Esophagus (tissue), 2 donors: Measurements from ENCODE around the gene TNPO2. TPM values are rescaled to one million over a fixed set of nuclear protein-coding genes. Genes with fewer than 3 reads are reported as not detected.

Experiments
- H3K27ac ChIP-seq, 2 donors: one replicate each; pipeline ENCODE4 v1.5.1; 2013; ENCODE audit warnings: low read depth in 2 of 2, mild to moderate bottlenecking in 2 of 2, inconsistent platforms in 1 of 2, low read length in 1 of 2, moderate library complexity in 1 of 2
- H3K27me3 ChIP-seq, 2 donors: one replicate each; pipeline ENCODE4 v1.6.1; 2013; ENCODE audit warnings: low read length in 2 of 2, control low read depth in 1 of 2, mild to moderate bottlenecking in 1 of 2; ENCODE audit not compliant: insufficient read depth in 2 of 2, control insufficient read depth in 1 of 2
- H3K36me3 ChIP-seq, 2 donors: one replicate each; pipeline ENCODE4 v1.6.1; 2013; ENCODE audit warnings: low read length in 1 of 2; ENCODE audit not compliant: control insufficient read depth in 2 of 2, insufficient read depth in 2 of 2
- H3K4me1 ChIP-seq, 2 donors: one replicate each; pipeline ENCODE4 v1.6.1; 2013; ENCODE audit warnings: low read length in 1 of 2; ENCODE audit not compliant: control insufficient read depth in 2 of 2, insufficient read depth in 2 of 2
- H3K4me3 ChIP-seq, 2 donors: one replicate each; pipeline ENCODE4 v1.5.1; 2013; ENCODE audit warnings: low read length in 2 of 2, mild to moderate bottlenecking in 2 of 2, low read depth in 1 of 2, moderate library complexity in 1 of 2
- H3K9me3 ChIP-seq, 2 donors: one replicate each; pipeline ENCODE4 v1.6.1; 2013; ENCODE audit warnings: mild to moderate bottlenecking in 2 of 2, low read depth in 1 of 2, low read length in 1 of 2, moderate library complexity in 1 of 2; ENCODE audit not compliant: control insufficient read depth in 2 of 2, insufficient read depth in 1 of 2
- WGBS, 2 donors: extraction: QIAGEN DNeasy Blood & Tissue Kit; methylation state at CpG; one replicate each; pipeline ENCODE4 v1.1.7; 2013; 5-methylcytosine and 5-hydroxymethylcytosine counted together
- polyA plus RNA-seq, 2 donors: library from polyadenylated mRNA; stranded (reverse); fragments of 200-250 nt; gene quantifications; one replicate each; pipeline ENCODE4 v1.2.3, GENCODE V29; 2013
- donor health status: healthy with polysubstance abuse.
- donor health status: Bipolar disorder and iron deficiency.

Gene TNPO2
- polyA plus RNA-seq, result 10 to 100 TPM; 29.7 to 37.2 TPM

- H3K9me3 ChIP-seq, result no peaks in the 10 kb centered on the region
- no peaks in the 10 kb centered on the region for H3K27me3 ChIP-seq
- peak within 1 kb of the TSS; percentile 71 to 98 for H3K27ac ChIP-seq
- peaks cover 0 to 6% of the 10 kb centered on the region in 2 donors for H3K4me1 ChIP-seq
- peak within 1 kb of the TSS; percentile 51 to 83 for H3K4me3 ChIP-seq
- peaks cover 0 to 11% of the 10 kb centered on the region in 2 donors for H3K36me3 ChIP-seq
- 3% methylated on average over 28 of the region's 28 CpGs for WGBS, 2 donors
These were observed at the start of gene TNPO2 for GRCh38 chr19:12723641-12724426. TSS of gene TNPO2 (minus strand) at chr19:12723932. CDS start at chr19:12720977, 2,955 bp downstream.

GRCh38 chr19:12772323-12772722, 48.6 kb upstream of the TNPO2 start:
- WGBS, 2 donors, result 77 to 82% methylated on average over 4 of the region's 4 CpGs
- Histone ChIP-seq H3K36me3 (peaks cover 5 to 30% of the 10 kb centered on the region in 2 donors), H3K27ac (no peak overlapping the region), H3K9me3 (no peaks in the 10 kb centered on the region), H3K27me3 (no peaks in the 10 kb centered on the region), H3K4me1 (peaks cover 0 to 10% of the 10 kb centered on the region in 2 donors), H3K4me3 (no peak overlapping the region)

GRCh38 chr19:12770922-12771321, 47.2 kb upstream of the TNPO2 start:
- Histone ChIP-seq H3K4me3 (no peak overlapping the region), H3K9me3 (no peaks in the 10 kb centered on the region), H3K27ac (no peak overlapping the region), H3K4me1 (peaks cover 0 to 10% of the 10 kb centered on the region in 2 donors), H3K36me3 (peaks cover 5 to 30% of the 10 kb centered on the region in 2 donors), H3K27me3 (no peaks in the 10 kb centered on the region)
- WGBS, 2 donors, result 95 to 97% methylated on average over 13 of the region's 13 CpGs

GRCh38 chr19:12769689-12770088, 46.0 kb upstream of the TNPO2 start:
- Histone ChIP-seq H3K27me3 (no peaks in the 10 kb centered on the region), H3K36me3 (peaks cover 5 to 34% of the 10 kb centered on the region in 2 donors), H3K4me3 (no peak overlapping the region), H3K27ac (no peak overlapping the region), H3K4me1 (peaks cover 0 to 5% of the 10 kb centered on the region in 2 donors), H3K9me3 (no peaks in the 10 kb centered on the region)
- WGBS, 2 donors, result 51 to 69% methylated on average over 33 to 37 of the region's 37 CpGs

- no peaks in the 10 kb centered on the region for H3K27me3 ChIP-seq
- H3K9me3 ChIP-seq, result no peaks in the 10 kb centered on the region
- H3K27ac ChIP-seq, result no peak overlapping the region
- no peaks in the 10 kb centered on the region for H3K4me1 ChIP-seq
- H3K4me3 ChIP-seq, result no peak overlapping the region
- WGBS, 2 donors, result 96% methylated on average over 15 of the region's 15 CpGs
- H3K36me3 ChIP-seq, result peaks cover 14 to 43% of the 10 kb centered on the region in 2 donors
These were observed 43.9 kb upstream of the TNPO2 start for GRCh38 chr19:12767666-12768065.

GRCh38 chr19:12767150-12767549, 43.4 kb upstream of the TNPO2 start:
- no peaks in the 10 kb centered on the region for H3K27me3 ChIP-seq
- no peak overlapping the region for H3K27ac ChIP-seq
- H3K9me3 ChIP-seq, result no peaks in the 10 kb centered on the region
- no peak overlapping the region for H3K4me3 ChIP-seq
- no peaks in the 10 kb centered on the region for H3K4me1 ChIP-seq
- H3K36me3 ChIP-seq, result peaks cover 14 to 44% of the 10 kb centered on the region in 2 donors
- WGBS, 2 donors, result 89 to 91% methylated on average over 11 of the region's 11 CpGs

- WGBS, 2 donors, result 39 to 69% methylated on average over 30 of the region's 30 CpGs
- no peaks in the 10 kb centered on the region for H3K27me3 ChIP-seq
- H3K9me3 ChIP-seq, result no peaks in the 10 kb centered on the region
- no peaks in the 10 kb centered on the region for H3K4me1 ChIP-seq
- no peak overlapping the region for H3K27ac ChIP-seq
- H3K36me3 ChIP-seq, result peaks cover 14 to 45% of the 10 kb centered on the region in 2 donors
- H3K4me3 ChIP-seq, result peak overlapping the region in 1 of 2 donors; percentile 28
These were observed 42.4 kb upstream of the TNPO2 start for GRCh38 chr19:12766051-12766521.

GRCh38 chr19:12764698-12765097, 41.0 kb upstream of the TNPO2 start:
- no peak overlapping the region for H3K27ac ChIP-seq
- peaks cover 9 to 32% of the 10 kb centered on the region in 2 donors for H3K36me3 ChIP-seq
- no peaks in the 10 kb centered on the region for H3K4me1 ChIP-seq
- H3K27me3 ChIP-seq, result no peaks in the 10 kb centered on the region
- H3K9me3 ChIP-seq, result no peaks in the 10 kb centered on the region
- WGBS, 2 donors, result 96 to 99% methylated on average over 16 of the region's 16 CpGs
- no peak overlapping the region for H3K4me3 ChIP-seq

GRCh38 chr19:12763100-12763499, 39.4 kb upstream of the TNPO2 start:
- 87 to 92% methylated on average over 11 of the region's 11 CpGs for WGBS, 2 donors
- H3K36me3 ChIP-seq, result peaks cover 9 to 27% of the 10 kb centered on the region in 2 donors

GRCh38 chr19:12759686-12760085, 36.0 kb upstream of the TNPO2 start:
- H3K4me1 ChIP-seq, result no peaks in the 10 kb centered on the region

More at GRCh38 chr19:12763100-12763499, 39.4 kb upstream of the TNPO2 start:
- Histone ChIP-seq H3K27me3 (no peaks in the 10 kb centered on the region), H3K4me3 (no peak overlapping the region), H3K27ac (no peak overlapping the region), H3K9me3 (no peaks in the 10 kb centered on the region), H3K4me1 (no peaks in the 10 kb centered on the region)

More at GRCh38 chr19:12759686-12760085, 36.0 kb upstream of the TNPO2 start:
- Histone ChIP-seq H3K27me3 (no peaks in the 10 kb centered on the region), H3K27ac (no peak overlapping the region), H3K4me3 (no peak overlapping the region), H3K36me3 (peaks cover 9 to 18% of the 10 kb centered on the region in 2 donors), H3K9me3 (no peaks in the 10 kb centered on the region)
- WGBS, 2 donors, result 92 to 93% methylated on average over 6 of the region's 6 CpGs
